Measurements from ENCODE around the gene MACROH2A1.

MACROH2A1 gene

GRCh38 chr5:135376961-135377624 lies 21.9 kb downstream of the MACROH2A1 start:
- Histone ChIP-seq H3K9me3 (ENCODE audit: control insufficient read depth, insufficient read depth, low read length) (no peaks in the 10 kb centered on the region), H3K36me3 (ENCODE audit: control insufficient read depth, insufficient read depth, low read length) (peaks cover 15% of the 10 kb centered on the region), H3K27ac (ENCODE audit: low read depth, low read length) (no peak overlapping the region), H3K4me3 (ENCODE audit: low read depth, low read length) (no peak overlapping the region), H3K9ac (ENCODE audit: low read depth, low read length) (no peak overlapping the region), H3K27me3 (ENCODE audit: control insufficient read depth, insufficient read depth, low read length) (no peaks in the 10 kb centered on the region), H3K4me1 (ENCODE audit: control insufficient read depth, insufficient read depth, low read length) (no peaks in the 10 kb centered on the region)

GRCh38 chr5:135375040-135375793 lies 23.8 kb downstream of the MACROH2A1 start:
- Histone ChIP-seq H3K27me3 (ENCODE audit: control insufficient read depth, insufficient read depth, low read length) (no peaks in the 10 kb centered on the region), H3K36me3 (ENCODE audit: control insufficient read depth, insufficient read depth, low read length) (peaks cover 15% of the 10 kb centered on the region), H3K4me3 (ENCODE audit: low read depth, low read length) (no peak overlapping the region), H3K9ac (ENCODE audit: low read depth, low read length) (no peak overlapping the region), H3K4me1 (ENCODE audit: control insufficient read depth, insufficient read depth, low read length) (no peaks in the 10 kb centered on the region), H3K27ac (ENCODE audit: low read depth, low read length) (no peak overlapping the region), H3K9me3 (ENCODE audit: control insufficient read depth, insufficient read depth, low read length) (no peaks in the 10 kb centered on the region)

GRCh38 chr5:135373736-135374515 lies 25.1 kb downstream of the MACROH2A1 start:
- no peaks in the 10 kb centered on the region for H3K4me1 ChIP-seq (ENCODE audit: control insufficient read depth, insufficient read depth, low read length)
- no peak overlapping the region for H3K9ac ChIP-seq (ENCODE audit: low read depth, low read length)
- H3K27ac ChIP-seq (ENCODE audit: low read depth, low read length), result no peak overlapping the region
- no peak overlapping the region for H3K4me3 ChIP-seq (ENCODE audit: low read depth, low read length)
- H3K9me3 ChIP-seq (ENCODE audit: control insufficient read depth, insufficient read depth, low read length), result no peaks in the 10 kb centered on the region
- H3K27me3 ChIP-seq (ENCODE audit: control insufficient read depth, insufficient read depth, low read length), result no peaks in the 10 kb centered on the region
- H3K36me3 ChIP-seq (ENCODE audit: control insufficient read depth, insufficient read depth, low read length), result peaks cover 8% of the 10 kb centered on the region

- Histone ChIP-seq H3K4me1 (ENCODE audit: control insufficient read depth, insufficient read depth, low read length) (no peaks in the 10 kb centered on the region), H3K27ac (ENCODE audit: low read depth, low read length) (no peak overlapping the region), H3K36me3 (ENCODE audit: control insufficient read depth, insufficient read depth, low read length) (peaks cover 7% of the 10 kb centered on the region; the same call in 1 of the 2 replicates), H3K9ac (ENCODE audit: low read depth, low read length) (no peak overlapping the region), H3K4me3 (ENCODE audit: low read depth, low read length) (no peak overlapping the region), H3K9me3 (ENCODE audit: control insufficient read depth, insufficient read depth, low read length) (no peaks in the 10 kb centered on the region), H3K27me3 (ENCODE audit: control insufficient read depth, insufficient read depth, low read length) (no peaks in the 10 kb centered on the region)
These were observed 26.2 kb downstream of the MACROH2A1 start for GRCh38 chr5:135372654-135373381.

DNA sequence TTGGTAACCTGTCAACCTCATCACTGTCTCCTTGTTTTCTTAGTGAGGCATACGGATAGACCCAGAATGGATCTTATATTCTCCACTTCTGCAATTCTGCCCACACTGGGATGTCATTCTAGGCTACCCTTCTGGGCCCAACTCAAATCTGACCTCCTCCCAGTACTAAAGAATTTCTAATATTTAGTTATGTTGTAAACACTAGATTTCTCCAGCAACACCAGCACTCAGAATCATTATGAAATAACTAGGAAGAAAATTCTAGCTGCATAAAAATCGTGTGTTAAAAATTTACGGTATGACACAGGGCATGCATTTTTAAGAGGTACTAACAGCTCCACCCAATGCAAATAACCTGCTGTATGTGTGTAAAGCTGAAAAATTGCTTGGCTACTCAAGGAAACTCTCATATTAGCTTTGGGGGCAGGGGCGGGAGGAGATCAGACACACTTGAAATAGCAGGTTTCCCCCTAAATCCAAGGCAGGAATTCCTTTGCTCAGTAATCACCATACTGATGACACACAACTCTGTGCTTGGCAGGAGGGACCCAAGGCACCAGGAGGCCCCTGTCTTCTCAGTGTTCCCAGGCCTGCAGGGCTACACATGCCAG lies 27.3 kb downstream of the MACROH2A1 start:
- no peak overlapping the region for H3K27ac ChIP-seq (ENCODE audit: low read depth, low read length)
- no peak overlapping the region for H3K4me3 ChIP-seq (ENCODE audit: low read depth, low read length)
- no peaks in the 10 kb centered on the region for H3K4me1 ChIP-seq (ENCODE audit: control insufficient read depth, insufficient read depth, low read length)
- no peaks in the 10 kb centered on the region for H3K27me3 ChIP-seq (ENCODE audit: control insufficient read depth, insufficient read depth, low read length)
- H3K9me3 ChIP-seq (ENCODE audit: control insufficient read depth, insufficient read depth, low read length), result no peaks in the 10 kb centered on the region
- peaks cover 7% of the 10 kb centered on the region; the same call in 1 of the 2 replicates for H3K36me3 ChIP-seq (ENCODE audit: control insufficient read depth, insufficient read depth, low read length)
- H3K9ac ChIP-seq (ENCODE audit: low read depth, low read length), result no peak overlapping the region

DNA sequence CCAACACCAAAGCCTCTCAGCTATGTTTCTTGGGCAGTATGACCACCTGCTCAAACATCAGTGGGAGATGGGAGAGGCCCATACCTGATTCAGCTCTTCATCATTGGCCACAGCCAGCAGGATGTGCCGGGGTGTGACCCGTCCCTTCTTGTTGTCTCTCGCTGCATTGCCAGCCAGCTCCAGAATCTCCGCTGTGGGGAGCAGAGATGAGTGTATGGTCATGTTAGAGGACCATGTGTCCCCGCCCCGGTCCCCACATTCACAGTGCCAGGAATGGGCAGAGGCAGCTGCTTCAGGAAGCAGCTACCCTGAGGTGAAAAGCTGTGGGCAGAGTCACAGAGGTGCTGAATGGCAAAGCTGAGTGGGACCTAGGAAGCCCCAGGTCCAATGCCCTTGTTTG lies 29.1 kb downstream of the MACROH2A1 start:
- Histone ChIP-seq H3K4me1 (ENCODE audit: control insufficient read depth, insufficient read depth, low read length) (no peaks in the 10 kb centered on the region), H3K27ac (ENCODE audit: low read depth, low read length) (no peak overlapping the region), H3K4me3 (ENCODE audit: low read depth, low read length) (no peak overlapping the region), H3K9me3 (ENCODE audit: control insufficient read depth, insufficient read depth, low read length) (no peaks in the 10 kb centered on the region), H3K27me3 (ENCODE audit: control insufficient read depth, insufficient read depth, low read length) (no peaks in the 10 kb centered on the region), H3K9ac (ENCODE audit: low read depth, low read length) (no peak overlapping the region), H3K36me3 (ENCODE audit: control insufficient read depth, insufficient read depth, low read length) (peaks cover 7% of the 10 kb centered on the region; the same call in 1 of the 2 replicates)

- Histone ChIP-seq H3K4me1 (ENCODE audit: control insufficient read depth, insufficient read depth, low read length) (no peaks in the 10 kb centered on the region), H3K36me3 (ENCODE audit: control insufficient read depth, insufficient read depth, low read length) (0 out of 2 replicates have a peak, but pooled peaks cover 7% of the 10 kb centered on the region), H3K9me3 (ENCODE audit: control insufficient read depth, insufficient read depth, low read length) (no peaks in the 10 kb centered on the region)
These were observed 31.5 kb downstream of the MACROH2A1 start for GRCh38 chr5:135367554-135367953.

DNA sequence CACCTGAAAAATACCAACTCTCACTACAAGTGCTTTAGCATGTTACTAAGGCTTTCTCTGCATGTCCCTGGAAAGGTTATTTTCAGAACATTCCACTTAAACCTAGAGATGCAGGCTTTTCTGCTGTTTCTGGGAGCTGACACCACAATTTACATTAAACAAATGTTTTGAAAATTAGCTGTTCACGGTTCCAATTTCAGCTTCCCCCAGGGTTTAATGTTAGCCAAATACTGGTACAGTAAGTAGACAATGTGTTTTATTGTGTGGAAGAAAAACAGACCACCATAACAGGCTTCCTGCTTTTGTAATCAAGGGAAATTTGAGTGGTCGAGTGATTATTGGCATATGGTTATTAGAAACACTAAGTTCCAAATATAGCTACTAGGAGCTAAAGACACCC lies 32.0 kb downstream of the MACROH2A1 start:
- no peaks in the 10 kb centered on the region for H3K4me1 ChIP-seq (ENCODE audit: control insufficient read depth, insufficient read depth, low read length)
- 0 out of 2 replicates have a peak, but pooled peaks cover 9% of the 10 kb centered on the region for H3K36me3 ChIP-seq (ENCODE audit: control insufficient read depth, insufficient read depth, low read length)
- no peaks in the 10 kb centered on the region for H3K9me3 ChIP-seq (ENCODE audit: control insufficient read depth, insufficient read depth, low read length)
- H3K27ac ChIP-seq (ENCODE audit: low read depth, low read length), result no peak overlapping the region
- no peaks in the 10 kb centered on the region for H3K27me3 ChIP-seq (ENCODE audit: control insufficient read depth, insufficient read depth, low read length)
- no peak overlapping the region for H3K9ac ChIP-seq (ENCODE audit: low read depth, low read length)
- H3K4me3 ChIP-seq (ENCODE audit: low read depth, low read length), result no peak overlapping the region

More at GRCh38 chr5:135367554-135367953, 31.5 kb downstream of the MACROH2A1 start:
- H3K9ac ChIP-seq (ENCODE audit: low read depth, low read length), result no peak overlapping the region
- no peak overlapping the region for H3K4me3 ChIP-seq (ENCODE audit: low read depth, low read length)
- H3K27me3 ChIP-seq (ENCODE audit: control insufficient read depth, insufficient read depth, low read length), result no peaks in the 10 kb centered on the region
- no peak overlapping the region for H3K27ac ChIP-seq (ENCODE audit: low read depth, low read length)

- no peak overlapping the region for H3K27ac ChIP-seq (ENCODE audit: low read depth, low read length)
- no peak overlapping the region for H3K9ac ChIP-seq (ENCODE audit: low read depth, low read length)
- H3K4me3 ChIP-seq (ENCODE audit: low read depth, low read length), result no peak overlapping the region
- no peaks in the 10 kb centered on the region for H3K4me1 ChIP-seq (ENCODE audit: control insufficient read depth, insufficient read depth, low read length)
- H3K27me3 ChIP-seq (ENCODE audit: control insufficient read depth, insufficient read depth, low read length), result no peaks in the 10 kb centered on the region
- H3K36me3 ChIP-seq (ENCODE audit: control insufficient read depth, insufficient read depth, low read length), result 0 out of 2 replicates have a peak, but pooled peaks cover 6% of the 10 kb centered on the region
- H3K9me3 ChIP-seq (ENCODE audit: control insufficient read depth, insufficient read depth, low read length), result no peaks in the 10 kb centered on the region
These were observed 33.8 kb downstream of the MACROH2A1 start for GRCh38 chr5:135365281-135365680.

Measured in HUES48 (cell line).